Progenitor cell of endocrine pancreas (in vitro differentiated cells): Measurements from ENCODE around the gene DDX54. TPM values are rescaled to one million over a fixed set of nuclear protein-coding genes. Genes with fewer than 3 reads are reported as not detected.

Experiments used
- DNase-seq: peaks from one replicate; pipeline ENCODE4 v3.0.0; 2021; ENCODE audit warnings: low spot score; ENCODE audit not compliant: unreplicated experiment
- H3K27ac Mint-ChIP-seq: 2 replicates; pipeline ENCODE4 v1.8.0; 2021; ENCODE audit warnings: mild to moderate bottlenecking, moderate library complexity, mixed read lengths
- H3K27me3 Mint-ChIP-seq: 2 replicates; pipeline ENCODE4 v1.8.0; 2021; ENCODE audit warnings: mixed read lengths
- H3K36me3 Mint-ChIP-seq: 2 replicates; pipeline ENCODE4 v1.8.0; 2022; ENCODE audit warnings: mixed read lengths; ENCODE audit not compliant: insufficient read depth
- H3K4me1 Mint-ChIP-seq: 2 replicates; pipeline ENCODE4 v1.8.0; 2021; ENCODE audit warnings: low read depth, mixed read lengths
- H3K4me3 Mint-ChIP-seq: 2 replicates; pipeline ENCODE4 v1.8.0; 2021; ENCODE audit warnings: low read depth, mild to moderate bottlenecking, moderate library complexity, mixed read lengths
- H3K9me3 Mint-ChIP-seq: 2 replicates; pipeline ENCODE4 v1.8.0; 2021; ENCODE audit warnings: low read depth, mixed read lengths
- CTCF ChIP-seq: fragments of 200-600 bp; sonication (generic); IDR thresholded peaks from one replicate; pipeline ENCODE4 v1.5.0; 2021; ENCODE audit warnings: antibody characterized with exemption, mild to moderate bottlenecking; ENCODE audit not compliant: unreplicated experiment
- total RNA-seq: library from RNA; stranded (reverse); gene quantifications from 2 replicates; pipeline ENCODE4 v1.2.1, GENCODE V29; 2021

Gene DDX54
- total RNA-seq, 1 donor from 2014 or later: 61.5 TPM

DNA sequence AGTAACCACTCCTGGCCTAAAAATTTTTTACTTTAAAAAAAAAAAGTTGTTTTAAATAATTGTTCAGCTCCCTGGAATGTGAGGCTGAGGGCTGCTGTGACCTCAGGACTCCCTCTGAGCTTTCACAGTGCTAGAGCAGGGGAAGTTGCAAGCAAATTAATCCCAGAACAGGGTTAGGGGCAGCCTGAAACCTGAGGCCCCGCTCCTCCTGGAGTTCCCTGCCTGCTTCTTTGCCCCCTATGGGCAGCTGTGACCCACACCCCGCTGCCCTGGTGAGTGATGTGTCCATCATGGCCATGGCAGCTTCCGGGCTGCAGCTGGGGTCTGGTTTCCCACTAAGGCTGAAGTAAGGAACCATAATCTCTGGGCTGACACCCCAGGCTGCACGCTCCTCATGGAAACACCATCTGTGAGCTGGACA lies 9.7 kb upstream of the DDX54 start:
- no peak overlapping the region for H3K4me3 Mint-ChIP-seq
- H3K27ac Mint-ChIP-seq: no peak overlapping the region

GRCh38 chr12:113191227-113191626 lies 5.9 kb upstream of the DDX54 start:
- H3K27me3 Mint-ChIP-seq: no peaks in the 10 kb centered on the region
- H3K9me3 Mint-ChIP-seq: no peaks in the 10 kb centered on the region
- DNase-seq: no peak
- peaks cover 16% of the 10 kb centered on the region for H3K36me3 Mint-ChIP-seq
- no peak for TF ChIP-seq CTCF
- H3K4me3 Mint-ChIP-seq: no peak overlapping the region
- H3K4me1 Mint-ChIP-seq: peaks cover 8% of the 10 kb centered on the region
- H3K27ac Mint-ChIP-seq: no peak overlapping the region

More for the DNA sequence above, 9.7 kb upstream of the DDX54 start:
- no peaks in the 10 kb centered on the region for H3K27me3 Mint-ChIP-seq
- H3K9me3 Mint-ChIP-seq: no peaks in the 10 kb centered on the region
- H3K36me3 Mint-ChIP-seq: peaks cover 6% of the 10 kb centered on the region
- TF ChIP-seq CTCF: no peak
- no peak for DNase-seq
- H3K4me1 Mint-ChIP-seq: no peaks in the 10 kb centered on the region

DNA sequence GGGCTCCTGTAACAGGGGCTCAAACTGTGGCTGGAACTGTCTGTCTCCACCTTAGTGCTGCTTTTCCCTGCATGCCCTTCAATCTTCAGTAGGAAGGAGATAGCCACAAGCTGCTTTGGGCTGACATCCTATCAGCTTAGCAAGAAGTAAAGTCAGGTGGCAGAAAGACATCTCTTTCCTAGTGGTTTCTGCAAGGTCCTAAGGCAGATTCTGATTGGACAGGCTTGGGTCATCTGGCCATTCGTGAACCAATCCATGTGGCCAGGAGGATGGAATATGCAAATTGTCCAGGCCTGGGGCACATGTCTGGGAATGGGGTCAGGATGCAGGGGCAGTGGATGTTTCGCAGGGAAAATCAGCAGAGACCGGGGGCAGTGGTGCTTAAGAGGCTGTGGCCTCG lies 5.5 kb upstream of the DDX54 start:
- no peak overlapping the region for H3K4me3 Mint-ChIP-seq
- no peak for TF ChIP-seq CTCF
- peaks cover 16% of the 10 kb centered on the region for H3K36me3 Mint-ChIP-seq
- DNase-seq: no peak
- H3K27ac Mint-ChIP-seq: no peak overlapping the region
- no peaks in the 10 kb centered on the region for H3K27me3 Mint-ChIP-seq
- no peaks in the 10 kb centered on the region for H3K9me3 Mint-ChIP-seq
- peaks cover 10% of the 10 kb centered on the region for H3K4me1 Mint-ChIP-seq

GRCh38 chr12:113189361-113189760 lies 4.1 kb upstream of the DDX54 start:
- TF ChIP-seq CTCF: no peak
- no peaks in the 10 kb centered on the region for H3K9me3 Mint-ChIP-seq
- peaks cover 13% of the 10 kb centered on the region for H3K4me1 Mint-ChIP-seq
- H3K27ac Mint-ChIP-seq: peak overlapping the region; percentile 34
- no peak for DNase-seq
- H3K36me3 Mint-ChIP-seq: peaks cover 14% of the 10 kb centered on the region
- no peak overlapping the region for H3K4me3 Mint-ChIP-seq
- H3K27me3 Mint-ChIP-seq: no peaks in the 10 kb centered on the region

- peak overlapping the region; percentile 87 for H3K4me3 Mint-ChIP-seq
- H3K36me3 Mint-ChIP-seq: peaks cover 14% of the 10 kb centered on the region
- no peak overlapping the region for H3K27ac Mint-ChIP-seq
- H3K9me3 Mint-ChIP-seq: no peaks in the 10 kb centered on the region
- no peaks in the 10 kb centered on the region for H3K27me3 Mint-ChIP-seq
- no peak for TF ChIP-seq CTCF
- H3K4me1 Mint-ChIP-seq: peaks cover 13% of the 10 kb centered on the region
- DNase-seq: no peak
These were observed 1.5 kb upstream of the DDX54 start for GRCh38 chr12:113186666-113187325.
